HG02840 (cell line): ENCODE measurements around the gene MKNK1.

Experiments used
- ATAC-seq: cut with Tn5 transposase; IDR thresholded peaks from one replicate; pipeline ENCODE4 v1.9.1; 2021; ENCODE audit warnings: mild to moderate bottlenecking, moderate library complexity, moderate number of reproducible peaks; ENCODE audit not compliant: unreplicated experiment, low FRiP score

The MKNK1 gene

GRCh38 chr1:46568461-46568891 is 35.6 kb downstream of the MKNK1 start:
- ATAC-seq: no peak

GRCh38 chr1:46563341-46563740 is 40.7 kb downstream of the MKNK1 start:
- no peak for ATAC-seq

GRCh38 chr1:46562498-46562897 is 41.6 kb downstream of the MKNK1 start:
- ATAC-seq: no peak

- no peak for ATAC-seq
These were observed 45.1 kb downstream of the MKNK1 start for GRCh38 chr1:46558966-46559365.

GRCh38 chr1:46558141-46558963 is 45.7 kb downstream of the MKNK1 start:
- no peak for ATAC-seq

- ATAC-seq: no peak
These were observed 46.7 kb downstream of the MKNK1 start for GRCh38 chr1:46557403-46557802.

GRCh38 chr1:46556822-46557221 is 47.2 kb downstream of the MKNK1 start:
- ATAC-seq: no peak

GRCh38 chr1:46555826-46556619 is 48.0 kb downstream of the MKNK1 start:
- no peak for ATAC-seq

GRCh38 chr1:46554597-46555381 is 49.3 kb downstream of the MKNK1 start:
- no peak for ATAC-seq

GRCh38 chr1:46554236-46554596 is 49.9 kb downstream of the MKNK1 start:
- ATAC-seq: no peak

GRCh38 chr1:46553506-46553905 is 50.6 kb downstream of the MKNK1 start:
- ATAC-seq: no peak

GRCh38 chr1:46552357-46553237 is 51.5 kb downstream of the MKNK1 start:
- no peak for ATAC-seq

- ATAC-seq: no peak
These were observed 52.4 kb downstream of the MKNK1 start, which contains the start of gene KNCN for GRCh38 chr1:46551597-46552095. KNCN (minus strand) TSS chr1:46551647; CDS start chr1:46551215, 432 bp downstream.

GRCh38 chr1:46550751-46551231 is 53.3 kb downstream of the MKNK1 start:
- ATAC-seq: no peak

GRCh38 chr1:46549697-46550681 is 54.1 kb downstream of the MKNK1 start:
- no peak for ATAC-seq

GRCh38 chr1:46547481-46548383 is 56.3 kb downstream of the MKNK1 start:
- no peak for ATAC-seq

GRCh38 chr1:46546210-46546609 is 57.9 kb downstream of the MKNK1 start:
- no peak for ATAC-seq
